NB4 (cell line): Measurements from ENCODE around the gene UNC5C.

Source experiments
- DNase-seq: peaks from one replicate; pipeline ENCODE4 v3.0.0; 2010; ENCODE audit warnings: low read depth
- H3K4me3 ChIP-seq: one replicate; pipeline ENCODE4 v1.5.1; 2011; ENCODE audit warnings: mild to moderate bottlenecking, low read depth, low read length, moderate library complexity
- MYC ChIP-seq: IDR thresholded peaks from 2 replicates; pipeline ENCODE4 v1.6.1; 2011; ENCODE audit warnings: low read depth, low read length
- POLR2A ChIP-seq: IDR thresholded peaks from 2 replicates; pipeline ENCODE4 v1.6.1; 2011; ENCODE audit warnings: mild to moderate bottlenecking; ENCODE audit not compliant: insufficient read length; ENCODE audit errors: extremely low read depth
- TF ChIP-seq, protein P1 (sequence below): IDR thresholded peaks from one replicate; pipeline ENCODE4 v1.5.1; 2012; ENCODE audit warnings: low read depth, low read length
- TF ChIP-seq, protein P2 (sequence below): IDR thresholded peaks from 2 replicates; pipeline ENCODE4 v1.6.1; 2011; ENCODE audit warnings: low read depth, low read length

Gene UNC5C

DNA sequence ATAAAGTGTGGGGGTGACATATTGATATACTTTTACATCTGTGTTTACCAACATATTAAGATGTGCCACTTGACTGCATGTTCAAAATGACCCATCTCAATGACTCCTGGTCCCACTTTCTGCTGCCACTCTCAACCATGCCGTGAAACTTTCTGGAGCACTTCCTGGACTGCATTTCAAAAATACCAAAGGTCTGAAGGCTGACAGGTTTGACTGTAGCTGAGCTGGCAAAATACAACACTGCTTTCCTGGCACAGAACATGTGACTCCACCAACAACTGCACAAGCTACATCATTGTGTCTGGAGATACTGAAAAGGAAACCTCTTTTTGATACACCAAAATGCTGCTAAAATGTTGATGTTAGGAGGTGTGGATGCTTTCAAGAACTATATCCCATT lies 184.8 kb downstream of the UNC5C start:
- TF ChIP-seq POLR2A, result no peak
- TF ChIP-seq, protein P1, sequence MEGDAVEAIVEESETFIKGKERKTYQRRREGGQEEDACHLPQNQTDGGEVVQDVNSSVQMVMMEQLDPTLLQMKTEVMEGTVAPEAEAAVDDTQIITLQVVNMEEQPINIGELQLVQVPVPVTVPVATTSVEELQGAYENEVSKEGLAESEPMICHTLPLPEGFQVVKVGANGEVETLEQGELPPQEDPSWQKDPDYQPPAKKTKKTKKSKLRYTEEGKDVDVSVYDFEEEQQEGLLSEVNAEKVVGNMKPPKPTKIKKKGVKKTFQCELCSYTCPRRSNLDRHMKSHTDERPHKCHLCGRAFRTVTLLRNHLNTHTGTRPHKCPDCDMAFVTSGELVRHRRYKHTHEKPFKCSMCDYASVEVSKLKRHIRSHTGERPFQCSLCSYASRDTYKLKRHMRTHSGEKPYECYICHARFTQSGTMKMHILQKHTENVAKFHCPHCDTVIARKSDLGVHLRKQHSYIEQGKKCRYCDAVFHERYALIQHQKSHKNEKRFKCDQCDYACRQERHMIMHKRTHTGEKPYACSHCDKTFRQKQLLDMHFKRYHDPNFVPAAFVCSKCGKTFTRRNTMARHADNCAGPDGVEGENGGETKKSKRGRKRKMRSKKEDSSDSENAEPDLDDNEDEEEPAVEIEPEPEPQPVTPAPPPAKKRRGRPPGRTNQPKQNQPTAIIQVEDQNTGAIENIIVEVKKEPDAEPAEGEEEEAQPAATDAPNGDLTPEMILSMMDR, result no peak
- no peak for DNase-seq
- no peak overlapping the region for H3K4me3 ChIP-seq

DNA sequence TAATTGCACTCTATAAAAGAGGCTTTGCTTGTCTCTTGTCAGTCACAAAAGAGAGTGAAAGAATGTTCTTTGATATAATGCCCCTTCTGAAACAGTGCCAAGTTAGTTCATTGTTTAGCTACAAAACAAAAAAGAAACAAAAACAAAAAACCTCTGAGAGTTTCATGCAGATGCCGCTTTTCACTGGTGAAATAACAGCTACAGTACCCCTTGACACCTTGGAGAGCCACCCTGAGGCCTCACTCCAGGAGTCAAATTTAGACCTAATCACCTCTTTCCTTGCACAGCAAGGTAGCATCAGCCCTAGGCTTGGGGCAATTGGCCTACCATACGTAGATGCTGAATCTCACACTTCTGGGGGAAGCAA lies 185.2 kb downstream of the UNC5C start:
- no peak overlapping the region for H3K4me3 ChIP-seq
- no peak for TF ChIP-seq MYC
- TF ChIP-seq, protein P1, result no peak
- no peak for TF ChIP-seq POLR2A
- TF ChIP-seq, protein P2, sequence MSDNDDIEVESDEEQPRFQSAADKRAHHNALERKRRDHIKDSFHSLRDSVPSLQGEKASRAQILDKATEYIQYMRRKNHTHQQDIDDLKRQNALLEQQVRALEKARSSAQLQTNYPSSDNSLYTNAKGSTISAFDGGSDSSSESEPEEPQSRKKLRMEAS, result no peak
- no peak for DNase-seq

DNA sequence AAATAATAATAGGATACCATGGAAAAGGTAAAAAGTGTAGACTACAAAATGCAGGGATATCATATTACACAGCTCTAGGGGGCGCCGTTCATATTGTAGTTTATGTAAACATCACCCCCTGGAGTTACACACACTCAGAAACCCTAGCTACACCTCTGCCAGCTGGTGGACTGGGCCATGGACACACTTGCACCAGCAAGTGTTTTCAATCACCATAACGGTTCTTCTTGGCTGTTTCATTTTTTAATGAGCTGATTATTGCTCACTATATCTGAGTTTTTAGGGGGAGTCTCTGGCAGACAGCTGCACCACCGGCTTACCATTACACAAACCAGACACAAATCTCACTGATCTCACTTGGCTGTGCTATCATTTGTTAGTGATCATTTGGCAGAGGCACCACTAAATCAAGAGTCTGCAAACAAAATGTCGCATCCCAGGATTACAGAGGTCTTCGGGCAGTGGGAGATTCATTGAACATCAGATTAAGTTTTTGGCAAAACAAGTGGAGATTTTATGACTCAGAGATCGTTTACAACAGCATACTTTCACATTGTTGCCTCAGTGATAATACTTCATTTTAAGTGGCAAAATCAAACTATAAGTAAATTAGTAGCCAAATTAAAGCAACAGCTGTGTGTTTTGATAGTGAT lies 185.7 kb downstream of the UNC5C start:
- DNase-seq, result peak; percentile 49
- H3K4me3 ChIP-seq, result no peak overlapping the region
- TF ChIP-seq, protein P1, result peak; percentile 23
- no peak for TF ChIP-seq MYC

DNA sequence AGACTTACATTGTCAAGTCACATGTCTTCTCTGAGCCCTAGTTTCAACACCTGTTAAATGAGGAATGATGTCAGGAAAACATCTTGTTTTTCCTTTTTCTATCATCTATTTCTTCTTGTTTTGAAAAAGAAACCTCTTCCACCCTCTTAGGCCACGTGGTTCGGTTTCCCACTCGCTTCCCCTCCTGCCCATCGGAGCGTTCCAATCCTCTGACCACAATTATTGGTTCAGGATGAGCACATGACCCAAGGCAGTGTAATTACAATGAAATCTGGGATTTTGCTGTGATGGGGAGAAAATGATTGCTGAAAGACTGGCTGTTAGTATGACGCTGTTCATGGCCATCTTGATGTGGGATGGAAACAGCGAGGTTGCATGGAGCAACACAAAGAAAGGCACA lies 186.7 kb downstream of the UNC5C start:
- no peak for DNase-seq
- H3K4me3 ChIP-seq, result no peak overlapping the region
- TF ChIP-seq MYC (no peak), POLR2A (no peak)
- TF ChIP-seq, protein P1, result no peak
- TF ChIP-seq, protein P2, result no peak

DNA sequence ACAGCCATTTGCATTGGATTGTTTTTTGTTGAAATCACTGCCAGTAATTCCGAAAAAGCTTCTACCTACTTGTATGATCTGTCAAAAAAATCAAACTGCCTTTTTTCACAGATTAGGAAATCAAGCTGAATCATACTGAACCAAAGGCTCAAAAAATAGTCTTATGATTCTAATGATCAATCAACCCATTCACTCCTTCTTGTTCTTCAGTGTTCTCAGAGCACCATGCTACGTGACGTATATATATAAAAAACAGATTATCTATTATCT lies 187.1 kb downstream of the UNC5C start:
- no peak for DNase-seq
- TF ChIP-seq, protein P1, result no peak
- TF ChIP-seq, protein P2, result no peak
- TF ChIP-seq MYC (no peak), POLR2A (no peak)
- no peak overlapping the region for H3K4me3 ChIP-seq

DNA sequence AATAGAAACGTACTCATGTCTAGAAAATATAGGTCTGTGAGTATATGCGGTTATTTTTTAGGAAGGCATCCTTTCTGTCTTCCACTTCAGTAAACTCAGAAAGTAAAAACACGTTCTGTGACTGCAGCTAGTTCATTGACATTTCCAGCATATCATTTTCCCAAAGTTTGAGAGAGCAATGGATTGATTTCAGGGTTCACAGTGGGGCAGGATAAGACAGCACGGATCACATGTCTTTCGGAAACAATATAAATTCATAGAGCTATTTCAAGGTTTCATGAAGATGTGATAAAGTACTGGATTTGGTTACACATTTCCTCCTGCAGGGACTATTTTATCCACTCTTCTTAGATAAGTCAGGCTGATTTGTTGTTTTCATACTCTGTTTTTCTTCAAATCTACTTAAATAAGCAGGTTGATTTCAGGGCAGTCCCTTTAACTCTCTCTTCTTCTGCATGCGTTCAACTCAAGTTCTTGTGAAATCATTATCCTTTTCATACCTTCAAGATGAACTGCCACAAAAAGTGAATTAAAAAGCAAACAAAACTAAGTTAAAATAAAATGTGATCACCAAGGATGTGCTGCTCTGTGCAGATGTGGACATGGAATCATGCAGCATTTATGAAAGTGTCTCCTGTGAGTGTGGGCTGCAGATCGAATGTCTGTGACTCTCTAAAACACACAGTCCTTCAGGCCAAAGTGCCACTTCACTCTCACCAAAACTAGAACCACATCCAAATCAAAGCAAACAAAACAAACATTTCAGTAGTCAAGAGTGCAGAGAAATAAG lies 187.7 kb downstream of the UNC5C start:
- DNase-seq, result no peak
- no peak for TF ChIP-seq MYC
- TF ChIP-seq, protein P1, result no peak
- TF ChIP-seq, protein P2, result no peak
- no peak for TF ChIP-seq POLR2A

More for the DNA sequence above, 187.7 kb downstream of the UNC5C start:
- H3K4me3 ChIP-seq, result no peak overlapping the region
